Left cardiac atrium (tissue), 4 donors: ENCODE data around the gene ACLY. TPM values are rescaled to one million over a fixed set of nuclear protein-coding genes. Genes with fewer than 3 reads are reported as not detected.
A peak's percentile ranks its signal among the peaks of the same experiment; 100 is the strongest.
"Not testable (repeated sequence)": the region's sequence is repeated elsewhere in the genome, so short reads cannot be mapped to it uniquely, and the experiment has no call there.

ENCODE experiments used
- ATAC-seq, 2 donors: fragments of 200-7000 bp; cut with Tn5 transposase; one replicate each; pipeline ENCODE4 v1.9.1; 2020; ENCODE audit warnings: mild to moderate bottlenecking in 2 of 2, moderate library complexity in 2 of 2
- DNase-seq: peaks from one replicate; pipeline ENCODE4 v3.0.0-alpha.2; 2020
- intact Hi-C, 2 donors: fragments of 100-400 bp; cut with DNase I; formaldehyde crosslinking; loops; one replicate each; pipeline versions ENCODE4 v1.14.1 to v1.15.1; 2022 to 2023
- total RNA-seq, 2 donors: library from RNA; stranded (reverse); fragmentation: NEBNext Ultra II Directional; extraction: Animal tissue kit (Norgen Biotek cat#: 25700); gene quantifications; one replicate each; pipeline ENCODE4 v1.2.1, GENCODE V29; 2021
- donor health status: DM: no; HTN: yes; CAD: no.
- donor health status: DM: no; HTN: yes; CAD: no; lungs with severe emphysema.
- donor health status: DM: yes; HTN: yes; CAD: no.
- donor health status: Dilated cardiomyopathy.

Gene ACLY
- total RNA-seq, 2 donors from 2014 or later: 58.7 to 72.2 TPM

DNA sequence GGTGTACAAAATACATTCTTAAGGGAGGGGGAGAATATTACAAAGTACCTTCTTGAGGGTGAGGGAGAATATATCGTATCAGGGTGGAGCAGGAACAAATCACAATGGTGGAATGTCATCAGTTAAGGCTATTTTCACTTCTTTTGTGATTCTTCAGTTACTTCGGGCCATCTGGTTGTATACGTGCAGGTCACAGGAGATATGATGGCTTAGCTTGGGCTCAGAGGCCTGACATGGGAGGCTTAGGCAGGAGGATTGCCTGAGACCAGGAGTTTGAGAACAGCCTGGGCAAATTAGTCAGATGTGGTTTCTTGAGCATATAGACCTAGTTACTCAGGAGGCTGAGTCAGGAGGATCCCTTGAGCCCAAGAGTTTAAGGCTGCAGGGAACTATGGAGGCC is 24.7 kb upstream of the ACLY start:
- intact Hi-C loops: no loop called here
- no peak for DNase-seq
- ATAC-seq: no peak

DNA sequence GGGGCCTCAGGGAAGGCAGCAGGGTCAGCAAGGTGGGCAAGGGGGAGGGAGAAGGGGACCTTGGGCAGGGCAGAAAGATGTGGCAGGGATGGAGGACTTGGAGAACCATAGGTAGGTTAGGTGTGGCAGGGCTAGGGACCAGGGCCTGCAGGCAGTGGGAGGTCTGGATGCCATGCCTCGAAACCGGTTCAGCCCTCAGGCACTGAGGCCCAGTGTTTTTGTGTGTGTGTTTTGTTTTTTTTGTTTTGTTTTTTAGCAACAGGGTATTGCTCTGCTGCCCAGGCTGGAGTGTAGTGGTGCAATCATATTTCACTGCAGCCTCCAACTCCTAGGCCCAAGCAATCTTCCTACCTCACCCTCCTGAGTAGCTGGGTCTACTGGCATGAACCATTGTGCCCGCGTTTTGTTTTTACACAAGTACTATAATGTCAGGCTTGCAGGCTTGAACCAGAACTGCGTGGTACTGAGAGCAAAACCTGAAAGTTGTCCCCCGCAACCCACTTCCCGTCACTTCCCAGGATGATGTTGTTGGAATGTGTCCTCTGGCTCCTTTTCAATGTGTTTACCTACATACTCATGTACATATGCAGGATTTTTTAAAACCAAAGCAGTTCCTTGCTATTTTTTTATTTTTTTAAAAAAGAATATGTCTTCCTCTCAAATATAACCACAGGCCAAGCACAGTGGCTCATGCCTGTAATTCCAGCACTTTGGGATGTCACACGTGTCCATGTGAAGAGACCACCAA is 24.0 kb upstream of the ACLY start:
- ATAC-seq: no peak
- intact Hi-C loops: no loop called here
- DNase-seq: no peak

DNA sequence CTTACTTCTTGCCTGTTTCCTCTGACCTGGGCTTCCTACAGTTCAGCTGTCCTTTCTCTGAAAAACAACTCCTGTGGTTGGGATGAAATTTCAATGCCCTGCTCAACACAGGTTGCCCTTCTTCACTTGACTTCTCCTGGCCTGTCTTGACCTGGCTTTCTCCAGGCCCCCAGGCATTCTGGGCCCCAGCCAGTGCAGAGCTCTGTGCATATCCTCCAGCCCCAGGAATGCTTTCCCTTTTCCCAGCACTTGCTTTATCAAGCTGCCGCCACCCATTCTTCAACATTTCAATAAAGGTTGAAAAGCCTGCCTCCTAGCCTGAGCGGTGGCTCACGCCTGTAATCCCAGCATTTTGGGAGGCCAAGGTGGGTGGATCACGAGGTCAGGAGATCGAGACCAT is 22.4 kb upstream of the ACLY start:
- no peak for DNase-seq
- intact Hi-C loops: no loop called here
- no peak for ATAC-seq

DNA sequence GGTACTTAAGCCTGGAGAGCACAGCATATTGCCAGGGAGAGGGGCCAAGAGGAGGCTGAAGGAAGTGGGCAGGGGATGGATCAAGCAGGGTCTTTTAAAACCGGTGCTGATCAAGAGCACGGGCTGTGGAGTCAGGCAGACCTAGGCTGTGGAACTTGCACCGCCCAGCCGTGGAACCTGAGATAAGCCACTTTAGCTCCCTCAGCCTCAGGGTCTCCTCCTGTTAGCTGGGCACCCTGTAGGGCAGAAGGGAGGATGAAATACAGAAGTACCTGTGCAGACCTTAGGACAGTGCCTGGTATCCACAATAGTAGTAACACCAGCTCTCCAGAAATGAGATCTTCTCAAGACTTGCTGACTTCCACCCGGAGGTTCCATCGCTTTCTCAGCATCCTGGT is 20.9 kb upstream of the ACLY start:
- ATAC-seq (no peak), DNase-seq (no peak)
- intact Hi-C loops: no loop called here

DNA sequence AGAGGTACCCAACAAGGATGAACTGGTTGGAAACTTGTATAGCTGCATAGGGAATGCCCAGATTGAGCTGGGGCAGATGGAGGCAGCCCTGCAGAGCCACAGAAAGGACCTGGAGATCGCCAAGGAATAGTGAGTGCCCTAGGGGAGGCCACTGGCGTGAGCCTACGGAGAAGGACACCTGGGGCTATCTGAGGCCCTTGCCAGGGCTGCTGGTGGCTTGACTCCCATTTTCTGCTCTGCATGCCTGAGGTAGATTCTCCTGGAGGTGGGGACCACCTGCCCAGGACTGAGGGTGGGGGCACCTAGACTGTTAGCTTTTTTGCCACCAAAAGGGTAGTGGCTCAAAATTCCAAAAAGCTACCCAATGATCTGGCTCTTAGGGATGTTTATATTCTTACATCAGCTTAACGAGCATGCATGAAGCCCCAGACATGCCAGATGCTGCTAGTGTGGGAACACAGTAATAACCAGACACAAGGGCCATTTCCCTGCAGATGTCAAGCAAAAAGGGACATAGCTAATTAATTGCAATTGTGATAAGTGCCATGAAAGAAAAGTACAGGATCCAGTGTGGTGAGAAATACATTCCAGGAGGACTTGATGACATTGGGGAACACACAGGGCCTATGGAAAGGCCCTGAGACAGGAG is 20.4 kb upstream of the ACLY start:
- ATAC-seq (no peak), DNase-seq (no peak)
- intact Hi-C loops: no loop called here

DNA sequence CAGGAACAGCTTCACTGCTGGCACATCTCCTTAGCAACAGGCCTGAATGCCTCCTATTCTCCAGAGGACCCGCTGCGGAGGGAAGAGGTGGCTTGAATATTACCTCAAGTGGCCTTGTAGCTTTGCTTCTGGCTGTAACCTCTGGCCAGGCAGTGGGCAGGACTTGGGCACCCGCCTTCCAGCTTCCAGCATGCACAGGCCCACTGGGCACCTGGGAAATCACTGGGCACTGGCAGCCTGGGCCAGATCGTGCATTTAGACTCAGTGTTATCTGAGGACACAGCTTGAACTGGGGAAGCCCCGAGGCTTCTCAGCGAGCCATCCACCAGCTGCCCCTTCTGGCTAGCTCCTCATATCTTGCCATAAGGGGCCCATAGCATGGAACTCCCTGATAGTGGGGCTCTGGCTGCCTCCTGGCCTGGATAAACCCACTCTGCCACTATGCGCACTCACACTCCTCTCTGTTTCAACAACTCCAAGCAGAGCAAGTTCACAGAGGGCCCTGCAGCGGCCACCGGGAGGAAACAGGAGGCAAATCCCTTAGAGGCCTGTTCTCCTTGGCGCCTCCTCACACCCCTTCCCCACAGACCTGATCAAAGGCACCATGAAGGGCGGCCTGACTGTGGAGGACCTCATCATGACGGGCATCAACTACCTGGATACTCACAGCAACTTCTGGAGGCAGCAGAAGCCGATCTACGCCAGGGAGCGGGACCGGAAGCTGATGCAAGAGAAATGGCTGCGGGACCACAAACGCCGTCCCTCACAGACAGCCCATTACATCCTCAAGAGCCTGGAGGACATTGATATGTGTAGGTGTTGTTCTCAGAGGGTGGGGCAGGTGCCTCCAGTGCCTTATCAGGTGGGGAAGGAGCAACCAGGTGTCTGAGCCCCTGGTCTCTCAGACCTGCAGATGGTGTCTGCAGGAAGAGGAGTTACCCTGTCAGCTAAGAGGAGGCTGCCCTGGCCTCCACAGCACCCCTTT is 19.5 kb upstream of the ACLY start:
- ATAC-seq (peak; percentile 72 to 90), DNase-seq (no peak)

DNA sequence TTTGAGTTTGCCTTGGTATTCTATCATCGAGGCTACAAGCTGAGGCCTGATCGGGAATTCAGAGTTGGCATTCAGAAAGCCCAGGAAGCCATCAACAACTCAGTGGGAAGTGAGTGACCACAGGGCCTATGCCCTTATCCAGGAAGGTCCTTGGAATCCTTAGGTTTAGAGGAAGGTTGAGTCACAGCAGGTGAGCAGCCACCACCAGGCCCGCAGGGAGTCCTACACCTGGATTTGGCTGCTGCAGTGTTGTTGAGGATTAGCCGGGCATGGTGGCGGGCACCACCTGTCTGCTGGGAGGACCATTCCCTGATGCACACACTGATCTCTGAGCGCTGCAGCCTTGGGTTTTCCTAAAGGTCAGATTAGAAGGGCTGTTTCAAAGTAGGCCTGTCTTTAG is 16.9 kb upstream of the ACLY start:
- no peak for DNase-seq
- intact Hi-C loops: no loop called here
- ATAC-seq: no peak

More for the DNA sequence above, 19.5 kb upstream of the ACLY start:
- intact Hi-C loops: no loop called here

DNA sequence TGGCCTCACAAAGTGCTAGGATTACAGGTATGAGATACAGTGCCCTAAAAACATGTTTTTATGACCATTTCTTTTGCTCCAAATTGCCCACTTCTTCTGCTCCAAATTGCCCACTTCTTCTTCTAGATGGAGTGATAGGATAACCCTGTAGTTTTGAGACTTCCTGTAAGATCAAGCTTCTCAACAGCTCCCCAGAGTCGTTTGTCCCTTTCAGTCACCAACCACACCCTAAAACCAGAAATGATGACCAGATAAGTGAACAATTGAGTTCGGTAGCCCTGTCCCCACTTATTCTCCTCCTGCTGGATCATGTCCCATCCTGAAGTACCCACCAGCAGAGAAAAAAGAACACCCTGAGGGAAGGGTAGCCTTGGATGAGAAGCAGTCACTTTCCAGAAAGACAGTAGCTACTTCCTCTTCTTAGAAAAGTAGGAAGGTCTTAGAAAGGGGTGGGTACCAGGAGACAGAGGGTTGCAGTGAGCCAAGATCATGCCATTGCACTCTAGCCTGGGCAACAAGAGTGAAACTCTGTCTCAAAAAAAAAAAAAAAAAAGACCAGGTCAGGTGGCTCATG is 14.2 kb upstream of the ACLY start:
- intact Hi-C loops: no loop called here
- no peak for ATAC-seq
- no peak for DNase-seq

DNA sequence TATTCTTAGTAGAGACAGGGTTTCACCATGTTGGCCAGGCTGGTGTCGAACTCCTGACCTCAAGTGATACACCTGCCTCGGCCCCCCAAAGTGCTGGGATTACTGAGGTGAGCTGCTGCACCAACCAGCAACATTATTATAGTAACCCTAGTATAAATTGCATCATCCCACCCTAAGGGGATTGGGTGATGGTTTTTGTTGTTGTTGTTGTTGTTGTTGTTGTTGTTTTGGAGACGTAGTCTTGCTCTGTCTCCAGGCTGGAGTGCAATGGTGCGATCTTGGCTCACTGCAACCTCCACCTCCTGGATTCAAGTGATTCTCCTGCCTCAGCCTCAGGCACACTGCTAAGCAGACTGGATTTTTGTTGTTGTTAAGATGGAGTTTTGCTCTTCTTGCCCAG is 13.0 kb upstream of the ACLY start:
- ATAC-seq, intact Hi-C loops, DNase-seq: not testable (repeated sequence)

DNA sequence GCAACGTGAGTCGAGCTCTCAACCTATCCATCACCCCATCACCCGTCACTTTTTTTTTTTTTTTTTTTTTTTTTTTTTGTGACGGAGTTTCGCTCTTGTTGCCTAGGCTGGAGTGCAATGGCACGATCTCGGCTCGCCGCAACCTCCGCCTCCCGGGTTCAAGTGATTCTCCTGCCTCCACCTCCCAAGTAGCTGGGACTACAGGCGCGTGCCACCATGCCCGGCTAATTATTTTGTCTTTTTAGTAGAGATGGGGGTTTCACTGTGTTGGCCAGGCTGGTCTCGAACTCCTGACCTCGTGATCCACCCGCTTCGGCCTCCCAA is 12.0 kb upstream of the ACLY start:
- DNase-seq, intact Hi-C loops: not testable (repeated sequence)
- ATAC-seq: peak in 1 of 2 donors; percentile 9

DNA sequence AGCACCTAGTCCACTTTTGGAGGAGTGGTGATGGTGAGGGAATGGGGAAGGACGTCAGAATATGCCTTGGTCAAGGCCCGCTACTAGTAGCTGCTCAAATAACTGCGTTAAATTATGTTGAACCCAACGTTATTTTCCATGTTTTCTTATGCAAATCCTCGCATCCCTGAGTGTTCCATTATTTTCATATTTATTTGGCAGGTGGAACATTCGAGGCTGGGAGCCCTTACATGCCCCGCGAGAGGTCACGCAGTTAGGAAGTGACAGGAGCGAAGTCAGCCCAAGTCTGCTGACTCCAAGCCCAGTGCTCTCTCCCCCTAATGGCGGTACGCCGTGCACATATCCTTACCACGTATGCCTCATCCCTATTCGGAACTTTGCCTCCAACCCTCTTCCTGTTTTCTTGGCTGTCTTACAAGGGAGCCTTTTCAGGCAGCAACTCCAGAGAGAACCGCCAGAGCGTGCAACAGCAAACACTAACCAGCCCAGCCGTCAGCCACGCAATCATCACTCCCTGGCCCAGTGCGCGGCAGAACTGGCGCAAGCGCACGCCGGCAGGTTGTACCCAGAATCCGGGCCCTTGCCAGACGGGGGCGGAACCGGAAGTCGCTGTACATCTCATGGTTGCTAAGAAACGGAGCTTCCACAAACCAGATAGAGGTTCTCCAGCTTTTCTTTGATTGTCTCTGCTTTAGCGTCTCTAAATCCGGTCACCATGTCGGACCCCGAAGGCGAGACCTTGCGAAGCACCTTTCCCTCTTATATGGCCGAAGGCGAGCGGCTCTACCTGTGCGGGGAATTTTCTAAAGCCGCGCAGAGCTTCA is 11.5 kb upstream of the ACLY start, which contains the start of gene ODAD4:
ODAD4 (plus strand) TSS at position 609 of the 824 bp plus-strand sequence; CDS start at position 716, 107 bp downstream.
- intact Hi-C loops: no loop called here
- peak; percentile 99 for ATAC-seq
- DNase-seq: peak; percentile 98

DNA sequence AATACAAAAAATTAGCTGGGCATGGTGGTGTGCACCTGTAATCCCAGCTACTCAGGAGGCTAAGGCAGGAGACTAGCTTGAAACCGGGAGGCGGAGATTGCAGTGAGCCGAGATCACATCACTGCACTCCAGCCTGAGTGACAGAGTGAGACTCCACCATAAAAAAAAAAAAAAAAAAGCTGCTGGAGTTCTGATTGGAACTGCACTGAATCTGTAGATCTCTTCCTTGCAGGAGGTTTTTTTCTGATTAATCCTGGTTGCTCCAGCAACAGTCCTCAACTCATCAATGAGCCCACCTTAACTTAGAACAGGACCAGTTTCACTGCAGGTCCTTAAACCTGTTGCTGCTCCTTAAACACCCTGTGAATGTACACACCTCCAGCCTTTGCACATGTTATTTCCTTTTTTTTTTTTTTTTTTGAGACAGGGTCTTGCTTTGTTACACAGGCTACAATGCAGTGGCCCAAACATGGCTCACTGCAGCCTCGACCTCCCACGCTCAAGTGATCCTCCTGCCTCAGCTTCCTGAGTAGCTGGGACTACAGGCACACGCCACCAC is 10.0 kb upstream of the ACLY start:
- DNase-seq: no peak
- no peak for ATAC-seq
- intact Hi-C loops: no loop called here

DNA sequence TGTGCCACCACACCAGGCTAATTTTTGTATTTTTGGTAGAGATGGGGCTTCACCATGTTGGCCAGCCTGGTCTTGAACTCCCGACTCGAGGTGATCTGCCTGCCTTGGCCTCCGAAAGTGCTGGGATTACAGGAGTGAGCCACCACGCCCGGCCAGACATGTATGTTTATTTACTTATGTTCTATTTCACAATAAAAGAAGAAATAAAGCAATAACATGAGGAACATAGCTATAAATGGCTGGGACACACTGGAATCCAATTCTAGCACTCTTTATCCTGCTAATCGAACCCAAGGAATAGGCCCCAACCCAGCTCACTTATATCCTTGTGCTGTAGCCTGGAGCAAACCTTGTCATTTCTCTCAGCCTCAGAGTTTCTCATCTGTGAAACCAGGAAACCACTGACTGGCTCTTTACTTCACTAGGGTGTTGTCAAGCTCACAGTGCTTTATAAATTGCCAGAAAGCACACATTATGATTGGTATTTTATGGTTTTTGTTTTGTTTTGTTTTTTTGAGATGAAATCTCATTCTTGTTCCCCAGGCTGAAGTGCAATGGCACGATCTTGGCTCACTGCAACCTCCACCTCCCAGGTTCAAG is 7.3 kb upstream of the ACLY start:
- DNase-seq (no peak), ATAC-seq (no peak)
- intact Hi-C loops: no loop called here

DNA sequence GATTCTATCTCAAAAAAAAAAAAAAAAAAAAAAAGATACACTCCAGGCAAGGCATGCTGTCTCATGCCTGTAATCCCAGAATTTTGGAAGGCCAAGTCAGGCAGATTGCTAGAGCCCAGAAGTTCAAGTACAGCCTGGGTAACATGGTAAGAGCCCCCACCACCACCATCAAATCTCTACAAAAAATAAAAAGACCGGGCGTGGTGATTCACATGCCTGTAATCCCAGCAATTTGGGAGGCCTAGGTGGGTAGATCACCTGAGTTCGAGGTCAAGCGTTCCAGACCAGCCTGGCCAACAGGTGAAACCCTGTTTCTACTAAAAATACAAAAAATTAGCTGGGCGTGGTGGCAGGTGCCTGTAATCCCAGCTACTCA is 1.8 kb upstream of the ACLY start:
- ATAC-seq (no peak), DNase-seq (no peak)
- intact Hi-C loops: no loop called here

DNA sequence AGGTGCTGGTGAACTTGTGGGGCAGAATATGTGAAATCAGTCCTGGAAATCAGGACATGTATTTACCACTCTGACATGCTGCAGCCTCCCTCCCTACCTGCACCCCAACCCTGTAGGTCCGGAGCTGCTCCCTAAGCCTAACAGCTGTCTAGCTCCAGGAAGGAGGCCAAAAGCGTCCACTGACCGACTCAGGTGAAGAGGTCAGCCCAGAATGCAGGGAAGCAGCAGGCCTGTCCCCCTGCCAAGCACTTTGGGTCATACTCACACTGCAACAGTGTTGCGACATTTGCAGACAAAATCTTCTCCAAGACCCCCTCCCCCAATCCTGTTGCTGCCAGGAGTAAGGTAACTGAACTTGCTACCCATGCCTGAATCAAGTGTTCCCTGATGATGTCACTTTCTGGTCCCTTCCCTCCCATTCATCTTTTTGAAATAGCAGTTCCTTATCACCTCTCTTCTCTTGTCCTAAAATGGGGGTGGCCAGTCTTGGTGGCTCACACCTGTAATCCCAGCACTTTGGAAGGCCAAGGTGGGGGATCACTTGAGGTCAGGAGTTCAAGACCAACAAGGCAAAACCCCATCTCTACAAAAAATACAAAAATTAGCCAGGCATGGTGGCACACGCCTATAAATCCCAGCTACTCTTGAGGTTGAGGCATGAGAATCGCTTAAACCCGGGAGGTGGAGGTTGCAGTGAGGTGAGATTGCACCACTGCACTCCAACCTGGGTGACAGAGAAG is 1.3 kb upstream of the ACLY start:
- intact Hi-C loops: no loop called here
- ATAC-seq (no peak), DNase-seq (no peak)

DNA sequence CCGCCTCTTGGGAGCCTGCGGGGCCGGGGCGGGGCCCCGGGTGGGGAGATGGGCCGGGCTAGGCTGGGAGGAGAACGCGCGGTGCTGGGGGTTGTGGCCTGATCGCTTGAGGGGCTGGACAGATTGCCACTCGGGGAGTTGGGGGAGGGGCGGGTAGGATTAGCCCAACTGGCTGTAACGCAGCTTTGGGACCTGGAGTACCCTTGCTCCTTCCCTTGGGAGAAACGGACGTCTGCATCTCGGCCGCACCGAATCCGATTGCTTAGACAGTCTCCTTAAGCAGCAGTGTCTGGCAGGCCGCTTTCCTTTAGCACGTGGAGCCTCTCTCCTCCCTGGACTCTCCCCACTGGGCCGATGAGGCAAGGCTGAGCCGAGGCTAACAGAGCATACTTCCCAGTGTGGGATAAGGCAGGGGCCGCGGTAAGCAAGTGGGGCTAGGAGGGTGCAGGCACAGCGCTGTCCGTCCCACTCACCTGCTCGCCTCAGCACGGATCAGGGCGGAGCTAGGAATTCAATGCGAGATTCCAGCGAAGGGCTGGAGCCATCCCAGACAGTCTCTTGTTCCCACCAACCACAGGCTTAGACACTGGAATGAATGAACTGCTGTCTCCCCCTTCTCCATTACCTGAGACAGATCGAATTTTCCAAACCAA is 540 bp upstream of the ACLY start:
- no peak for DNase-seq
- intact Hi-C loops: no loop called here
- ATAC-seq: peak; percentile 43 to 54
